ENCODE measurements around the gene CLPTM1L.

DNA sequence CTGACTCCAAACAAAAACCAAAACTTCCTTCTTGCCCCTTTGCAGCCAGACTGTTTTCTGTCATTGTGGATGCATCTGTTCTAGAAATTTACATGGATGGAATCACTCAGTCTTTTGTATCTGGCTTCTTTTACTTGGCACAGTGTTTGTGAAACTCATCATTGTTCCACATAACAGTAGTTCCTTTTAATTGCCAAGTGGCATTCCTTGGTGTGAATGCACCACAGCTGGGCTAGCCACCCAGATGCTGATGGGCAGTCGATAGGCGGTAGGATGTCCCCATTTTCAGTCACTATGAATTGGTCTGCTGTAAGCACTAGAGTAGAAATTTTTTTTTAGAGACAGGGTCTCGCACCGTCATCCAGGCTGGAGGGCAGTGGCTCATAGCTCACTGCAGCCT, 6.3 kb upstream of the CLPTM1L start:
- TF ChIP-seq GATA2 (IDR thresholded peaks at IDR 0.05; ENCODE audit: low read depth, low read length) (no peak), GATA3 (IDR thresholded peaks at IDR 0.05; ENCODE audit: low read depth, low read length) (no peak)

Data from SH-SY5Y (cell line).